ENCODE data around the gene ERI2.

ERI2 gene

DNA sequence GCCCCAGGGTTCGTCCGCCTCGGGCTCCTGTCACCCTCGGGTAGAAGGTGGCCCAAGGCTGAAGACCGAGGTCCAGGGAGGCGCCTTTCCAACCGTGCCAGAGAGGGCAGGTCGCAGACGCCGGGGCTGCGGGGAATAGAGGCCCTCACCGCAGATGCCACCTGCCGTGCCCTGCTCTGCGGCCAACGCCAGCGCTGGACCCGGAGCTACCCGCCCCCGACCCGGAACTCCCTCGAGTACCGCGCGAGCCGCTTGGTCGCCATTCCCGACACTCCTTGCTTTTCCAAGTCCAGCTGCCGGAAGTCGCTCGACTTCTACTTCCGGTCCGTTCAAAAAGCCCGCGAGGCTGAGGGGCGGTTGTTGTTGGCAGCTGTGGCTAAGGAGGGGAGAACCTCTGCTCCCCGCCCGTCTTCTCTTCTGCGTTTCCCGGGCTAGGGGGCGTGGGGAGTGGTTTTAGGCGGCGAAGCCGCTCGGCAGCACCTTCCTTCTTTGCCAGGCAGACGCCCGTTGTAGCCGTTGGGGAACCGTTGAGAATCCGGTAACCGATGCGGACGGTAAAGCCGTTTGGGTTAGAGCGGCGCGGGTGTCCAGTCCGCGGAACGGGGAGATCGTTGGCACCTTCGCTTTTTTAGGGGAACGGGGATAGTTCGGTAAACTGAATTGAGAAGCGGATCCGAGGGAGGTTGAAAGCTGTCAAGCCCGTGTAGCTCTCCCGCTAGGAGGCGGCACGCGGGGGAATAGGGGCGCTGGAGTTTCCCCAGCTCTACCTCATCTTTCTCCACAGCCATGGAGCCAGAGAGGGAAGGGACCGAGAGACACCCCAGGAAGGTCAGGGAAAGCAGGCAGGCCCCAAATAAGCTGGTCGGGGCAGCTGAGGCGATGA, at the start of gene ERI2, which contains the start of gene REXO5:
Gene ERI2, minus strand, starts transcription at position 305 of the 883 bp plus-strand sequence. Its CDS starts 42 bp downstream, at position 263.
Gene REXO5, plus strand, starts transcription at position 360 of the 883 bp plus-strand sequence. Its CDS starts 427 bp downstream, at position 787.
- TF ChIP-seq, protein P1, sequence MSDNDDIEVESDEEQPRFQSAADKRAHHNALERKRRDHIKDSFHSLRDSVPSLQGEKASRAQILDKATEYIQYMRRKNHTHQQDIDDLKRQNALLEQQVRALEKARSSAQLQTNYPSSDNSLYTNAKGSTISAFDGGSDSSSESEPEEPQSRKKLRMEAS (IDR thresholded peaks at IDR 0.05) = peak; percentile 88
- TF ChIP-seq CREB1 (IDR thresholded peaks at IDR 0.05; ENCODE audit: low read depth) (no peak), TAF1 (IDR thresholded peaks at IDR 0.05; ENCODE audit: low read depth) (peak; percentile 99), EP300 (IDR thresholded peaks at IDR 0.05; ENCODE audit: borderline replicate concordance) (peak; percentile 13; the same call in 1 of the 2 replicates), TEAD4 (IDR thresholded peaks at IDR 0.05) (no peak; the same call in 1 of the 2 replicates), YY1 (IDR thresholded peaks at IDR 0.05; ENCODE audit: low read depth) (peak; percentile 93), ZBTB7A (IDR thresholded peaks at IDR 0.05; ENCODE audit: low read depth) (0 out of 2 replicates have a peak, but pooled peaks have one; percentile 35), TCF12 (IDR thresholded peaks at IDR 0.05; ENCODE audit: low read depth) (peak; percentile 72; the same call in 1 of the 2 replicates), FOXM1 (IDR thresholded peaks at IDR 0.05; ENCODE audit: borderline replicate concordance, low read depth) (peak; percentile 80; the same call in 1 of the 2 replicates), RAD21 (IDR thresholded peaks at IDR 0.05; ENCODE audit: low read depth) (no peak), NFIC (IDR thresholded peaks at IDR 0.05) (peak; percentile 46; the same call in 1 of the 2 replicates), EGR1 (IDR thresholded peaks at IDR 0.05) (peak; percentile 42), USF1 (IDR thresholded peaks at IDR 0.05) (no peak; the same call in 1 of the 2 replicates), CEBPB (IDR thresholded peaks at IDR 0.05) (no peak)
- TF ChIP-seq, protein P2, sequence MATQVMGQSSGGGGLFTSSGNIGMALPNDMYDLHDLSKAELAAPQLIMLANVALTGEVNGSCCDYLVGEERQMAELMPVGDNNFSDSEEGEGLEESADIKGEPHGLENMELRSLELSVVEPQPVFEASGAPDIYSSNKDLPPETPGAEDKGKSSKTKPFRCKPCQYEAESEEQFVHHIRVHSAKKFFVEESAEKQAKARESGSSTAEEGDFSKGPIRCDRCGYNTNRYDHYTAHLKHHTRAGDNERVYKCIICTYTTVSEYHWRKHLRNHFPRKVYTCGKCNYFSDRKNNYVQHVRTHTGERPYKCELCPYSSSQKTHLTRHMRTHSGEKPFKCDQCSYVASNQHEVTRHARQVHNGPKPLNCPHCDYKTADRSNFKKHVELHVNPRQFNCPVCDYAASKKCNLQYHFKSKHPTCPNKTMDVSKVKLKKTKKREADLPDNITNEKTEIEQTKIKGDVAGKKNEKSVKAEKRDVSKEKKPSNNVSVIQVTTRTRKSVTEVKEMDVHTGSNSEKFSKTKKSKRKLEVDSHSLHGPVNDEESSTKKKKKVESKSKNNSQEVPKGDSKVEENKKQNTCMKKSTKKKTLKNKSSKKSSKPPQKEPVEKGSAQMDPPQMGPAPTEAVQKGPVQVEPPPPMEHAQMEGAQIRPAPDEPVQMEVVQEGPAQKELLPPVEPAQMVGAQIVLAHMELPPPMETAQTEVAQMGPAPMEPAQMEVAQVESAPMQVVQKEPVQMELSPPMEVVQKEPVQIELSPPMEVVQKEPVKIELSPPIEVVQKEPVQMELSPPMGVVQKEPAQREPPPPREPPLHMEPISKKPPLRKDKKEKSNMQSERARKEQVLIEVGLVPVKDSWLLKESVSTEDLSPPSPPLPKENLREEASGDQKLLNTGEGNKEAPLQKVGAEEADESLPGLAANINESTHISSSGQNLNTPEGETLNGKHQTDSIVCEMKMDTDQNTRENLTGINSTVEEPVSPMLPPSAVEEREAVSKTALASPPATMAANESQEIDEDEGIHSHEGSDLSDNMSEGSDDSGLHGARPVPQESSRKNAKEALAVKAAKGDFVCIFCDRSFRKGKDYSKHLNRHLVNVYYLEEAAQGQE (IDR thresholded peaks at IDR 0.05; ENCODE audit: low read depth) = no peak; the same call in 1 of the 2 replicates

- TF ChIP-seq TCF12 (IDR thresholded peaks at IDR 0.05; ENCODE audit: low read depth) (no peak), CEBPB (IDR thresholded peaks at IDR 0.05) (no peak), RAD21 (IDR thresholded peaks at IDR 0.05; ENCODE audit: low read depth) (no peak), YY1 (IDR thresholded peaks at IDR 0.05; ENCODE audit: low read depth) (no peak), NFIC (IDR thresholded peaks at IDR 0.05) (no peak), ZBTB7A (IDR thresholded peaks at IDR 0.05; ENCODE audit: low read depth) (no peak), TAF1 (IDR thresholded peaks at IDR 0.05; ENCODE audit: low read depth) (no peak), CREB1 (IDR thresholded peaks at IDR 0.05; ENCODE audit: low read depth) (no peak), EGR1 (IDR thresholded peaks at IDR 0.05) (no peak), FOXM1 (IDR thresholded peaks at IDR 0.05; ENCODE audit: borderline replicate concordance, low read depth) (no peak), EP300 (IDR thresholded peaks at IDR 0.05; ENCODE audit: borderline replicate concordance) (no peak), TEAD4 (IDR thresholded peaks at IDR 0.05) (no peak), USF1 (IDR thresholded peaks at IDR 0.05) (no peak)
- TF ChIP-seq, protein P1 (IDR thresholded peaks at IDR 0.05) = no peak
- TF ChIP-seq, protein P2 (IDR thresholded peaks at IDR 0.05; ENCODE audit: low read depth) = no peak
Measured at GRCh38 chr16:20854963-20855362, 48.7 kb upstream of the ERI2 start.

DNA sequence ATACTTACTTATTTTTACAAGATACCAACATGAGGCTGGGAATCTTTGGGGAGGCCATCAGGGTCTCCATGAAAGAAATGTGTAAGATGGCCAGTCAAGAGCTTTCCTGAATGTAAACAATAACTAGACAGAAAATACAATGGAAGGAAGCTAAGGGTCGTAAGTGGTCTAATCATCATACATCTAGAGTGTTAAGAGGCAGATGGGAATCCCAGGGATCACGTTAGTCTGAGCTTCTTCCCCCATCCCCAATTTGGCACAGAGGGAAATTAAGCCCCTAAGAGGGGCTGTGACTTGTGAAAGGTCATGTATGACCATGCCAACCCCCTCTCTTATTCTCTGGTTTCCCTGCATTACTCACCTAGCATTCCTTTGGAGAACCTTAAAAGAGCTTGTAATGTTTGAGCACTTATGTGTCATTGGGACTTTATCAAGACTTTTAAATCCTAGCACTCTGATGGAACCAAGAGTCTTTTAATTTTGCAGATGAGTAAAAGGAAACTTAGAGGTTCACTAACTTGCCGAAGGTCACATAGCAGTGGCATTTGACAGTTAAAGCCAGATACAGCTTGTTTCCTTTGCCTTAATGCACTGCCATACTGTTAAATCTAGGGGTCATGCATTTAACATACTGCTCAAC, 47.8 kb upstream of the ERI2 start:
- TF ChIP-seq, protein P1 (IDR thresholded peaks at IDR 0.05) = no peak
- TF ChIP-seq RAD21 (IDR thresholded peaks at IDR 0.05; ENCODE audit: low read depth) = no peak
- TF ChIP-seq TAF1 (IDR thresholded peaks at IDR 0.05; ENCODE audit: low read depth) = no peak
- TF ChIP-seq NFIC (IDR thresholded peaks at IDR 0.05) = no peak
- no peak for TF ChIP-seq FOXM1 (IDR thresholded peaks at IDR 0.05; ENCODE audit: borderline replicate concordance, low read depth)
- no peak for TF ChIP-seq TCF12 (IDR thresholded peaks at IDR 0.05; ENCODE audit: low read depth)
- TF ChIP-seq YY1 (IDR thresholded peaks at IDR 0.05; ENCODE audit: low read depth) = no peak
- no peak for TF ChIP-seq ZBTB7A (IDR thresholded peaks at IDR 0.05; ENCODE audit: low read depth)
- no peak for TF ChIP-seq CREB1 (IDR thresholded peaks at IDR 0.05; ENCODE audit: low read depth)
- TF ChIP-seq CEBPB (IDR thresholded peaks at IDR 0.05) = no peak

DNA sequence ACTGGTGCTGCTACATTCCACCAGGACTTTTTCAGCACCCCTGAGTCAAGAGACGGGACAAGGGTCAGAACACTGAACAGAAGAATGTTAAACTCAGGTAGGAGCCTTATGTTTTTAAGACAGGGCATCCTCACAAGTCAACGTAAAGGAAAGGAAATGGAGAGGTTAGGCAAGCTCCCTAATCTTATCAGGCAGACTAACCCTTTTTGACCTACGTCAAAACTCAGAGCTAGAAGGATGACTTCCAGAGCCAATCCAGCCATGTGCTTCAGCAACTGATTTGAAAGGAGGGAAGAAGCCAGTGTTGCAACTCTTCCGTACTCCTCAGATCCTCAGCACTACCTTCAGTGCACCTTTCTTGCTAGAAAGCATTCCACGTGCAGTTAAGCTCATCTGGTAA, 46.9 kb upstream of the ERI2 start:
- TF ChIP-seq TEAD4 (IDR thresholded peaks at IDR 0.05) (no peak), ZBTB7A (IDR thresholded peaks at IDR 0.05; ENCODE audit: low read depth) (no peak), FOXM1 (IDR thresholded peaks at IDR 0.05; ENCODE audit: borderline replicate concordance, low read depth) (no peak), NFIC (IDR thresholded peaks at IDR 0.05) (no peak), EP300 (IDR thresholded peaks at IDR 0.05; ENCODE audit: borderline replicate concordance) (no peak), RAD21 (IDR thresholded peaks at IDR 0.05; ENCODE audit: low read depth) (no peak), CREB1 (IDR thresholded peaks at IDR 0.05; ENCODE audit: low read depth) (no peak), TAF1 (IDR thresholded peaks at IDR 0.05; ENCODE audit: low read depth) (no peak), USF1 (IDR thresholded peaks at IDR 0.05) (no peak), TCF12 (IDR thresholded peaks at IDR 0.05; ENCODE audit: low read depth) (no peak)
- TF ChIP-seq, protein P2 (IDR thresholded peaks at IDR 0.05; ENCODE audit: low read depth) = no peak
- TF ChIP-seq, protein P1 (IDR thresholded peaks at IDR 0.05) = no peak
